GM08714 (cell line): ENCODE data around the gene COL4A6.

Source experiments
- H3K4me3 ChIP-seq: fragments of 200-500 bp; sonication (Bioruptor generic); 2 replicates; pipeline ENCODE4 v1.5.1; 2014; ENCODE audit warnings: mild to moderate bottlenecking, low read length, inconsistent platforms
- ZNF274 ChIP-seq: IDR thresholded peaks from 2 replicates; pipeline ENCODE4 v1.6.1; 2012; ENCODE audit warnings: mild to moderate bottlenecking, low read depth, low read length

COL4A6 gene

DNA sequence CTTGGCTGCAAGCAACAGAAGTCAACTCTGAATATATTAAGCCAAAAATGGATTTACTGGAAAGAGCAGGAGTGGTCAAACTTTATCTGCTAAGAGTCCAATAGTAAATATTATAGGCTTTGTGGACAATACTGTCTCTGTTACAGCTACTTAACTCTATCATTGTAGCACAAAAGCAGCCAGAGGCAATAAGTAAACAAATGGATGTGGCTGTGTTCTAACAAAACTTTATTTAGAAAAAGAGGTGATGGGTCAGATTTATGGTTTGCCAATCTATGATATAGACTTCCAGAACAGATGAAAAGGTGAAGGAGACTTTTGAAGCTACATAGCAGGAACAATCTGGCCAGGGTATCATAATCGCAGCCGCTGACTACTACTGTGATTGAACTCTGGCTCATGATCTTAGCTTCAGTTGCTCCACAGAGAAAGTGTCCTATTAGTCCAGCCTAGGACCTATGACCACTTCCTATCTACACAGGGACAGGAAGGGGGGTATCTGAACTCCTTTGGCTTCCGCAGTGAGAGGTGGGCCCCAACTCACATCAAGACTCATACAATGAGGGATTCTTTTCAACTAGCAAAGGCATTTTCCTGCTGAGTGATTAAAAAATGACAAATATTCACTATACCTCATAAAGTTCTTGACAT is 191.8 kb downstream of the COL4A6 start:
- H3K4me3 ChIP-seq = no peak overlapping the region
- no peak for TF ChIP-seq ZNF274

DNA sequence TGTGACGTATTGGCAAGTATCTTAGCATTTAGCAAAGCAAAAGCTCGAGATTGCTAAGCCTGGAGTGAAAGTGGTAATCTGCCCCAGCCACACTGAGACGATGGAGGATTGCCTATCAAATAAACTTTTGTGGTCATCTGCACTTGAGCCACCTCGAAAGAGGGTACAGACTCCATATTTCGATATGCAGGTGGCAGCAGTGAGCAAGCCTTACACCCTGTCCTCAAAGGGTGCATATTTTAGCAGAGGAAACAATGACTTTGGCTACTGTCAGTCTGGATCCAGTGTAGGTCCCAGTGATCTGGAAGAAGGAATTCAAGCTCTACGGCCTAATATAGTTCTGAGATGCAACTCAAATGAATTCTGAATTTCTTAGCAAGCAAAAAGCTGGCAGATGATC is 192.8 kb downstream of the COL4A6 start:
- H3K4me3 ChIP-seq = no peak overlapping the region
- no peak for TF ChIP-seq ZNF274

DNA sequence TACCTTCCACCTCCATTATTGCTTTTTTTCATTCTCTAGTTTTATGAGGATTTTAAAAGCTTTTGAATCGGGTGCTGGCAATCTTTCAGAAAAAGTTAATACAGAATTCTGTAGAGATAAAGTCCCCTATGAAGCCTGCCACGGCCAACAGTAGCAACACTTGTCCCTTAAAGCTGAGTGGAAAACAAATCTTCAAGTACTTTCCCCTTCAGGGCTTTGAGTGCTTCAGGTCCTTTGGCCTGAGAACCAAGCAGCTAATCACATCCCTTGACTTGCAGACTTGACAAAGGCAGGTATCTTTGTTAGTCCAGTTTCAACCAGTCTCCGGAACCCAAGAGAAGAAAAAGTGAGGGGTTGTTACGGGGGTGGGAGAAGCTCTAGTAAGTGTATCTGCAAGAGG is 202.2 kb downstream of the COL4A6 start:
- no peak overlapping the region for H3K4me3 ChIP-seq
- TF ChIP-seq ZNF274 = no peak

DNA sequence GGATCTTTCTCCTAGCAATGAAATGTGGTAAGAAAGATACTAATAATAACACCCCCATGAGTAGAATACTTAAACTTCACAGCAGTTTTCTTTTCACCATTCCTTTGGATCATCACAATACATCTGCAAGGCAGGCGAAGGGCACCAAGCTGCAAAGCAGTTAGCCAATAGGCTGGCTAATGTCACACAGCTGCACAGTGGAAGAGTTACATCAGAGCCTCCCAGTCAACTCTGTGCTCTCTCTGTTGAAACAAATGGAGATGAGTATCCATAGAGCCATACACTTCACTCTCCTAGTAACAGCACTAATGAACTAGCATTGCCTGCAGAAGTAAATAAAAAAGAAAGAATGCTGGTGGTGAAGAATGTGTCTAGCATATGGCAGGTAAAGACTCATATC is 207.6 kb downstream of the COL4A6 start:
- H3K4me3 ChIP-seq = no peak overlapping the region
- no peak for TF ChIP-seq ZNF274

DNA sequence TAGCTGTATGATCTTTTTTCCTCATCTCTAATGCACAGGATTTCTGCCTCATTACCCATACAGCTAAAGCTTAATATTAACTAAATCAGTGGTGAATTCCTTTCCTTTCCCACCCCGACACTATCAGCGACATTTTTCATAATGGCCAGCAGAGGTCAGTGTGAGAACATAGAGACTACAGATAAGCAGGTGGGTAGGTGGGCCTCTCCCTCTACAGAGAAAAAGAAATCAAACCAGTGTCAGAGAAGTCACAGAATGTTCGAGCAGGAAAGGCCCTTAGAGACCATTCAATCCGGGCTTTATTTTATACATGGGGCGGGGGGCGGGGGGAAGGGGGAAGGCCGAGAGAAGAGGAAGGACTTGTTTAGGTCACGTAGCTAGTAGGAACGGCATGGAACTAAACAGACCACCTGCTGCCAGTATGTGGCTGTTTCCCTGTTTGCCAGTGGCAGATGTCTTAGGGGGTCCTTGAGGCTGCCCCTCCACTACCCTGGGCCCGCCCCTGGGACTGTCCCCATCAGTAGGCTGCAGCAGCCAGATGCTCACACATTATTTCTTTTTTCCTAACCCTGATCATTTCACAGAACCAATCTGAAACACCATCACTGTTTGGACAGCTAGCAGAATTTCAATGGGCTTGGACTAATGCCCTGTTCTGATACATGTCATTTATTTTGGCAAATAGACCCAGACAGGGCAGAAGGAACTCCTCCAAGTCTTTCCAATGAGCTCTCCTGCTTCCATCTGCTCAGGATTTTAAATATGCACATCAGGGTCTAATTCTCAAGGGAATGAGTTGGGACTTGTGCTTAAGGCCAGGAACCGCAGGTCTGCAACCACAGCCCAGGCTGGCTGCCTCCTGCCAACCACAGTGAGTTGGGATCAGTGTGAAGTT is 213.2 kb downstream of the COL4A6 start:
- H3K4me3 ChIP-seq = no peak overlapping the region
- no peak for TF ChIP-seq ZNF274

DNA sequence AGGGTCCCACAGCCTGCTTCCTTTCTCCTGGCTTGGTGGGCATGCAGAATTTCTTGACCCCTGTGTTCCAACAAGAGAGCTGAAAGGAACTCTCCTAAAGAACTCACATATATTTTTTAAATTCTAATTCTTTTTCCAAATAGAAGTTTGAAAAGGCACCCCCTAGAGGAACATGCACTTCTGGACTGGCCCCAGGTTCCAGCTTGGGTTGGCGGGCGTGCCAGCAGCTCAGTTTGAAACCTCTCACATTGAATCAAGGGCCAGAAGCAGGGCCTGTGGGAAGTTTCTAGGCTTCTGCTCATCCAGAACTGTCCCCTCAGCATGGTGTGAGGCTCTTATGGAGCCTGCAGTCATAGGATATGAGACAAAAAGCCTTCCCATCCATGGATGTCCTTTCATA is 214.0 kb downstream of the COL4A6 start:
- TF ChIP-seq ZNF274 = no peak
- H3K4me3 ChIP-seq = no peak overlapping the region

DNA sequence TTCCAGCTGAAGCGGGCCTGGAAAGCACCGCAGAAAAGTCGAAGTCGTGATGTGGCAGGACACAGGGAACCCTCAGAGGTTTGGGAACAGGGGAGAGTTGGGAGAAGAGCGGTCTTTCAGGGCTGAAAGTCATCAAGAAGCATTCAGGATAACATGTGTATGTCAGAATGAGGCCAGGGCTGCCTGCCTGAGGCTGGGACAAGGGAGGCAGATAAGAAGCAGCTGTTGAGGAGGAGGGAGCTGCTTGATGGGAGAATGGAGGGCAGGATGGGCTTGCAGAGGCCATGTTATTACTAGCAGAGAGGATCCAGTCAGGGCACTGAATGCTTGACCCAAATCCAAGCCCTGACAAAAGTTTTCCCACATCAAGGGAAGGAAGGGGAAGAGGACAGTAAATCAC is 214.6 kb downstream of the COL4A6 start:
- TF ChIP-seq ZNF274 = no peak
- no peak overlapping the region for H3K4me3 ChIP-seq

DNA sequence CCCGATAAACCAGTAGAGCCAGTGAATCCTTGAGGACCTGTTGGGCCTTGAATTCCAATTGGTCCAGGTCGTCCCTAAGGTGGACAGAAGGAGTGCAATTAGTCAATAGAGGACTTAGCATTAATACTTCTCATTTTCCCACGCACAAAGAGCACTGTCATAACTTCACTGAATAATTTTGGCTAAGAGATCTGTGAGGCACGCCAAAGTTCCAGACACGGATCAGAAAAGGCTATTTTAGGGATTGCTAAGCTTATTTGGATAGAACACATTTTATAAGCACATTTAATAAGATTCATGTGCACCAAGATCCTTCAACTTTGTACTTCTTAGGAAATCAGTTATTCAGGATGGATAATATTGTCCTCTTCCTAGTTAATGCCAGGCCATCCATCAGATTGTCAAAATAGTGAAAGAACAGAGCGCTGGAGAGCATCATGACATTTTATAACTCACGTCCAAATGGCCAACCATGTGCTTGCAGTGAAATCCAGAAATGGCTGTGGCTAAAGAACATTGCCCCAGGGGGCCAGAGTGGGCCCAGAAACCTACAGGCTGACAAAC is 216.8 kb downstream of the COL4A6 start:
- no peak for TF ChIP-seq ZNF274
- H3K4me3 ChIP-seq = no peak overlapping the region

DNA sequence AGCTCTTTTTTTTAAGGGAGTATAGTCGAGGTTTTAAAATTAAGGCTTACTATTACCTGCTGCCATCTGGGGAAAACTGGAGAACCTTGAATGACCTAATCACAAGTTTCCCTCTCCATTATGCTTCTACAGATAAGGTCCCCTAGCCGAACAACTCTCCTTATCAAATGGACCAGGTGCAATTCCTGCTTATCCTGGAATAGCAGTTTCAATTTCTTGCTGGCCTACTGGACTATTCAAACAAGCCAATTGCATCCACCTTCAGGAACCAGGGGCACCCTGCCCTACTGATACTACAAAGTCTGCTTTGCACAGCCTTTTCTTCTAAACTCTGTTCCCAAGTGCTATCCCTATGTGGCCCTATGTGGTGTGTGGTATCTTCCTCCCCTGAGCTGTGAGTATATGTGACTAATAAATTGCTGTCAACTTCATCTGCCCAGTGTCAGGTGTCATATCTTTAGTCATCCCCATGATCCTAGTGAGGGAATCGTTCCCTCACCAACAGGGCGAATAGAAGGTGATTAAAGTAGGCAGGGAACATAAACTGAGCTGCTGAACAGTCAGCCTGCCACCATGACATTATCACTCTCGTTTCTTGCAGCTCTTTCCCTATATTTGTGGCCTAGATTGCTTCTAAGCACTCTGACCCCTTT is 218.1 kb downstream of the COL4A6 start:
- H3K4me3 ChIP-seq = no peak overlapping the region
- TF ChIP-seq ZNF274 = no peak

DNA sequence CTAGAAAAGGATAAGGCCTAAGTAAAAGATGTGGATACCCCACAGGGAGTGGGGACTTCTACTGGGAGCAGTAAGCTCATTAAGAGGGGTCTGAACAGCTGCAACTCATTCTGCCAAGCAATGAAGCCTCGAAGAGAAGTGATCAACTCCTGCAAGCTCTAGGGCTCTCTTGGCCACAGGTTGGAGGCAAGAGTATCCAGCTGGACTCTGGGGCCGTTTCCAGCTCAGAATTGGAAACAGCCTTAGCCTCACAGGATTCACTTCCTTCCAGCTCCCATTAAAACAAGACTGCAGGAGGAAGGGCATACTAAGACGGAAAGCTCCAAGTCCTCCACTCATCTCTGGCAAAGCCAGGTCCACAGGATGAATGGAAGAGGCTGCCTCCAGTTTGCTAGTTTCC is 220.3 kb downstream of the COL4A6 start:
- TF ChIP-seq ZNF274 = no peak
- H3K4me3 ChIP-seq = no peak overlapping the region

DNA sequence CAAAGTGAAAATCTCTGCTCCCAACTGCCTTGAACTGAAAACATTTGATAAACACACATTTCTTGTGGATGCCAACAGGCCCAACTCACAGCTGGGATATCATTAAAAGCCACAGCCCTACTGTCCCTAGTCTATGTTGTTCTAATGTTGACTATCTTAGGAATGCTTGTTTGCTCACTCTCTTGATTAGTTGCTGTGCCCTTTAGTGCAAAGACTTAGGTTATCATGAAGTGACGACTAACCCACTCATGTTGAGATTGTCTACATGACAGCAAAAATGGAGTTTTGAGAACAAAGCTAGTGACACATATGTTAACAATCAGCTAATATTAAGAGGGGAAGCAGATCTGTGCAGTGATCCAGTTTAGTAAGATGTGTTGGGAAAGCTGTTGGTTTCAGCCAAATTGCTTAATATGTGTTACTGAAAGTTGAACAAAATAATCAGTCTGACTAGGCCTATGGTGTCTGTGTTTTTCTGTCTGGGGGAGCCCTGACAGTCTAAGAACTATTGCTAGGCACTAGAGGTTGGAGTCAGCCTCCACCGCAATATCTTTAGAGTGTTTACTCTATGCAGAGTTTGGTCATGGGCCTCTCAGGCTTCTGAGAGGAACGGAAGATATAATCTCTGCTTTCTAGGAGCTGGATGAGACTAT is 221.2 kb downstream of the COL4A6 start:
- TF ChIP-seq ZNF274 = no peak
- no peak overlapping the region for H3K4me3 ChIP-seq

DNA sequence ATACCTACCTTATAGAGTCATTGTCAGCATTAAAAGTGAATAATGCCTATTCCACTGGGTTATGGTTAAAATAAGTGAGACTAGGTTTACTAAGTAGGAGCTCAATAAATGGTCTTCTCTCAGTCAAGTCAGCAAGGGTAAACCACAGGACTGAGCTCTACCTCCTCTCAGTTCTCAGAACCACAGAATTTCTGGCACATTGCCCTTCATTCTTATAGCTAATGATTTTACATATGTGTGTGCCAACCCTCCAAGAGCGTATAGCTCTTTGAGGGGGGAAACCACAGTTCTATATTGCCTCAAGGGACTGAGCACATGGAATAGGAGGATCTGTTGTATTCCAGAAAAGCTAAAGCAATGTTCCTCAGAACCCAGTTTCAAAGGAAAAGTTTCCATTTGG is 221.8 kb downstream of the COL4A6 start:
- H3K4me3 ChIP-seq = no peak overlapping the region
- TF ChIP-seq ZNF274 = no peak

DNA sequence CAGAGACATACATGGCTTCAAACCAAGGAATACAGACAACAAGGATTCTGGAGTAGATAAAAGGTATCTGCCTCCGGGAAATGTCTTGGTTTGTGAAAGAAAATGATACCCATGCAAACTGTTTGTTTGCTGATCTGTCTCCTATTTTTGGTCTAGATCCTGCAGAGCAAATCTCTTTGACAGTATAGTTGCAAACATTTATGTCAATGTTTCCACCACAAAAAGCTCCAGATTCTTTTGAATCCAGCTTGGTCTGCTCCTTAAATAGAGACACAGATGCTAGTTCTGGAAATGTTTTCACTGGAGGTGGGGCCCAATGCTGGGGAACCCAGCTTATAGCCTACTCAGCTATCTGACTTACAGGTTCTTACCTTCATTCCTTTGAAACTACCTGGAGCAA is 226.9 kb downstream of the COL4A6 start:
- no peak for TF ChIP-seq ZNF274
- no peak overlapping the region for H3K4me3 ChIP-seq

DNA sequence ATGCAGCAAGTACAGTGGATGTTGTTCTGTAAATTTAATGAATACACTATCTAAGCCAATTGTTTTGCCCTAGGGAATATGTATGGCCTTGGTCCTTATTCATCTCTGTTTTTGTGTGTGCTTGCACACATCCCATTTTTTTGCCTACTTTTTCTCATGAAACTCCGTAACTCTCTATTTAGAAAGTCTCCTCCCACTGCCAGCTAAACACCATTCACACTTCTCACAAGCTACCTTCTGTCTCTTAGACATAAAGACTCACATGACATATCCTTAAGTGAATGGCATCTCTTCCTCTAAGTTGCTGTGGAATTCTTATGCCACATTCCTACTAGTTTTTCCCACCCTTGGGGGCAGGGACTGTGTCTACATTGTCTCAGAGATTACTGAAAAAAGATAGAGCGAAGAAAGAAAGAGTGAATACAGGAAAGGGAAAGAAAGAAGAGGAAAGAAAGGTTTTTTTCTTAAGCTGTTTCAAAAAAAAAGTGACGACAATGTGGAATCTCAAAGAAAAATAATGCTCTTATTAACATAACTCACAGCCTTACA is 229.1 kb downstream of the COL4A6 start:
- H3K4me3 ChIP-seq = no peak overlapping the region
- TF ChIP-seq ZNF274 = no peak
